ENCODE measurements around the gene ITGB3. TPM values are rescaled to one million over a fixed set of nuclear protein-coding genes. Genes with fewer than 3 reads are reported as not detected.

The ITGB3 gene
- total RNA-seq, 4 donors from 2014 or later: 0.76 to 6.6 (median 4.6) TPM

DNA sequence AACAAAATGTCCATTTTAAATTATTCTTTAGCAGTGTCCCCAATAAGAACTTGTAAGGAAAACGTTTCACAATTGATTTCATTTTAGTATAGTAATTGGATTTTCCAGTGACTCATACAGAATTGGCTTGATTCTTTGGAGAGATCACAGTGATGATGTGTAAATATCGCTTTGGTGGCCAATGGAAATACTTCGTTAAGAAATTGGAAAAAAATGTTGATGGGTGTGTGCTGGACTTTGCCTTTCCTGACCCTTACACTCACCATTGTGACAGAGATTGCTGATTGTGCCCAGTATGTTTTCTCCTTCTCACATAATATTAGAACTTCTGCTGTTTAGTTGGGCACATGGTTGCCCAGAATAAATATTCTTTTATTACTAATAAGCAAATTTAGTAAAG, 62.7 kb downstream of the ITGB3 start:
- no peaks in the 10 kb centered on the region for H3K27me3 ChIP-seq
- H3K27ac ChIP-seq: peak overlapping the region; percentile 55
- DNase-seq (ENCODE audit: low spot score in 2 of 2): no peak
- peaks cover 17% of the 10 kb centered on the region for H3K4me1 ChIP-seq
- WGBS: 20% methylated on average over 3 of the region's 3 CpGs
- no peaks in the 10 kb centered on the region for H3K9me3 ChIP-seq
- no peaks in the 10 kb centered on the region for H3K36me3 ChIP-seq
- H3K4me3 ChIP-seq: no peak overlapping the region
- TF ChIP-seq POLR2AphosphoS5 (IDR thresholded peaks at IDR 0.05) (no peak), POLR2A (IDR thresholded peaks at IDR 0.05) (no peak), CTCF (IDR thresholded peaks at IDR 0.05) (no peak), EP300 (IDR thresholded peaks at IDR 0.05) (no peak)

GRCh38 chr17:47317119-47317518, 63.5 kb downstream of the ITGB3 start:
- H3K27me3 ChIP-seq: no peaks in the 10 kb centered on the region
- no peaks in the 10 kb centered on the region for H3K36me3 ChIP-seq
- DNase-seq (ENCODE audit: low spot score in 2 of 2): no peak
- TF ChIP-seq EP300 (IDR thresholded peaks at IDR 0.05) (no peak), POLR2AphosphoS5 (IDR thresholded peaks at IDR 0.05) (no peak), POLR2A (IDR thresholded peaks at IDR 0.05) (no peak), CTCF (IDR thresholded peaks at IDR 0.05) (no peak)
- H3K4me3 ChIP-seq: no peak overlapping the region
- H3K9me3 ChIP-seq: no peaks in the 10 kb centered on the region
- 72% methylated on average over 2 of the region's 2 CpGs for WGBS
- H3K4me1 ChIP-seq: peaks cover 17% of the 10 kb centered on the region
- peak overlapping the region; percentile 4 for H3K27ac ChIP-seq

DNA sequence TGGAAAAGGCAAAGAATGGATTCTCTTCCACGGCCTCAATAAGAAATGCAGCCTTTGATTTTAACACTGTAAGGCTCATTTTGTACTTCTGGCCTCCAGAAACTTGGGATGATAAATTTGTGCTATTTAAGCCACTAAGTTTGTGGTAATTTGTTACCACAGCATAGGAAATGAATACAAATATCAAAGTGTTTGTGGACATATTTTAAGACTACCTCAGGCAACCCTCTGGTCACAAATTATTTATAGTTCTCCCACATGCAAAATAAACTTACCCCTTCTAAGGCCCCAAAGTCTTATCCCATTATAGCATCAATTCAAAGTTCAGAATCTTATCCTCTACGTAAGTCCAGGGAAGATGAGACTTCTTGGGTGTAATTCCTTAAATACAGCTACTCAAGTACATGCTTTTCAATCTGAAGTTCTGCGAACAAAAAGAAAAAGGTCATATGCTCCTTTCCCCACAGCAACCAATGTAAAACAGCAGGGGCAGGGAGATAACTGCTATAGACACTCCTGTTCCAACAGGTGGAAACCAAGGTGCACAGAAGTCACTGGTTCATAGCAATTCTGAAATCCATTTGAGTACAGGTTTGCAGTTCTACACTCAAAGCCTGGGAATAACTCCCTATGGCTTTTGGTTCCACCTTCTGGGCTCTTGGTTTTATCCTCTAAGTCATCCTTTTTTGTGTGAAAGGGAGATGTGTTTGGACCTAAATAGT, 64.7 kb downstream of the ITGB3 start:
- no peak overlapping the region for H3K4me3 ChIP-seq
- no peak overlapping the region for H3K27ac ChIP-seq
- H3K27me3 ChIP-seq: no peaks in the 10 kb centered on the region
- H3K36me3 ChIP-seq: no peaks in the 10 kb centered on the region
- WGBS: 96% methylated on average over 3 of the region's 3 CpGs
- H3K4me1 ChIP-seq: peaks cover 22% of the 10 kb centered on the region
- no peaks in the 10 kb centered on the region for H3K9me3 ChIP-seq
- no peak for TF ChIP-seq EP300 (IDR thresholded peaks at IDR 0.05)
- TF ChIP-seq POLR2A (IDR thresholded peaks at IDR 0.05): no peak
- TF ChIP-seq CTCF (IDR thresholded peaks at IDR 0.05): no peak
- no peak for TF ChIP-seq POLR2AphosphoS5 (IDR thresholded peaks at IDR 0.05)
- no peak for DNase-seq (ENCODE audit: low spot score in 2 of 2)

DNA sequence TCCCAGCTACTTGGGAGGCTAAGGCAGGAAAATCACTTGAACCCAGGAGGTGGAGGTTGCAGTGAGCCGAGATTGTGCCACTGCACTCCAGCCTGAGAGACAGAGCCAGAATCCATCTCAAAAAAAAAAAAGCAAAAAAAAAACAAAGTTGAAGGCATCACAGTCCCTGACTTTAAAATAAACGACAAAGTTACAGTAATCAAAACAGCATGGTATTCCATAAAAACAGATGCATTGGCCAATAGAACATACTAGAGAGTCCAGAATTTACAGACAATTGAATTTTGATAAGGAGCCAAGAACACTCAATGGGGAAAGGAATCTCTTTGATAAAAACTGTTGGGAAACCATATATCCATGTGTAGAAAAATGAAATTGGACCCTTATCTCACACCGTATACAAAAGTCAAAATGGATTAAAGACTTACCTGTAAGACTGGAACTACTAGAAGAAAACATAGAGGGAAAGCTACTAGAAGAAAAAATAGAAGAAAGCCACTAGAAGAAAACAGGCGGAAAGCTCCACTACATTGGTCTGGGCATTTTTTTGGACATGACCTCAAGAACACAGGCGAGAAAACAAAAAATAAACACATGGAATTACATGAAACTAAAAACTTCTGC, 67.4 kb downstream of the ITGB3 start:
- Histone ChIP-seq H3K27me3 (no peaks in the 10 kb centered on the region), H3K4me3 (no peak overlapping the region), H3K4me1 (peaks cover 18% of the 10 kb centered on the region), H3K27ac (no peak overlapping the region), H3K36me3 (no peaks in the 10 kb centered on the region), H3K9me3 (no peaks in the 10 kb centered on the region)
- WGBS: 68% methylated on average over 5 of the region's 5 CpGs
- TF ChIP-seq POLR2AphosphoS5 (IDR thresholded peaks at IDR 0.05): no peak
- no peak for DNase-seq (ENCODE audit: low spot score in 2 of 2)

DNA sequence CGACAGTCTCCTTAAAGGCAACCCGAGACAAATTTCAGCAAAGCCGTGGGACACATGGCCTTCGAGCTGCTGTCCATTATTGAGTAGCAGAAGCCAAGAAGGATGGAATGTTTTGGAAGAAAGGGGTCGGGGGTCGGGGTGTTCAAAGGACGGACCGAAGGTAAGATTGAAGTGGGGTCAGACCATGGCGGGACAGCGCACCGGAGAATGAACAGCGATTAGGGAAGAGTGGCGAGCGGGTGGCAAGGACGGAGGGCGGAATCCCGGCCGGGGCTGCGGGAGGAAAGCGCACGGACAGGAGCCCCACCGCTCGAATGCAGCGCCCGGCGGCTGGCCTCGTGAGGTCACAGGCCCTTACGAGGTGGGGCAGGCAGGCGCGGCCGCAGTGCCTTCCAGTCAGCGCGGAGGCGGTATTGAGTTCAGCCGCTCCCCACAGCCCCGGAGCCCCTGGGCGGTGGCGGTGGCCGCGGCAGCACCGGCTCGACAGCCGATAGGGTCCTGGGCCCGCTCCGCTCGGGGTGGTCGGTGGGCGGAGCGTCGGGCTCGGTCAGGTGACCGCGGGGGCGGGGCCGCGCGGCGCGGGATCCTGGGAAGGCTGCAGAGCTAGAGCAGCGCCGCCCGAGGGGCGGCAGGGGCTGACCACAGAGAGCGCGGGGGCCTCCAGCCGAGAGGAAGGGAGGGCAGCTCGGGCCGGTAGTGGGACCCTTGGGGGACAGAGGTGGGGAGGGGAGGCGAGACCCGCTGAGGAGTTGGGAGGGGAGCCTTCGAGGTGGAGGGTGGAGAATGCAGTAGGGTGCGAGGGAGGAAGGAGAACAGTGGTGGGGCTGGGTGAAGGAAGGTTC, 70.0 kb downstream of the ITGB3 start, which contains the start of gene EFCAB13:
TSS of gene EFCAB13 (plus strand) at position 574 of the 842 bp plus-strand sequence. CDS start 4,399 bp downstream, outside the sequence.
- TF ChIP-seq EP300 (IDR thresholded peaks at IDR 0.05): no peak
- TF ChIP-seq POLR2A (IDR thresholded peaks at IDR 0.05): peak; percentile 74 to 94
- TF ChIP-seq CTCF (IDR thresholded peaks at IDR 0.05): peak in 1 of 2 donors; percentile 46
- TF ChIP-seq POLR2AphosphoS5 (IDR thresholded peaks at IDR 0.05): peak in 2 of 3 donors; percentile 20 to 65
- H3K27ac ChIP-seq: peak within 1 kb of the TSS; percentile 94
- DNase-seq (ENCODE audit: low spot score in 2 of 2): peak; percentile 92

More for the DNA sequence above, 70.0 kb downstream of the ITGB3 start, which contains the start of gene EFCAB13:
- Histone ChIP-seq H3K36me3 (no peaks in the 10 kb centered on the region), H3K4me3 (peak within 1 kb of the TSS; percentile 80), H3K27me3 (no peaks in the 10 kb centered on the region), H3K9me3 (no peaks in the 10 kb centered on the region), H3K4me1 (peaks cover 12% of the 10 kb centered on the region)
- WGBS: 2% methylated on average over 69 of the region's 72 CpGs
